Measurements from ENCODE around the gene SPOCK1. TPM values are rescaled to one million over a fixed set of nuclear protein-coding genes. Genes with fewer than 3 reads are reported as not detected.

SPOCK1 gene
- total RNA-seq, 1 experiment from 2014 or later, result 0.27 TPM

- Histone ChIP-seq H3K9me3 (ENCODE audit: control insufficient read depth in 1 of 2, insufficient read depth in 1 of 2, low read depth in 1 of 2, low read length in 2 of 2) (no peaks in the 10 kb centered on the region), H3K4me3 (replicated peaks in 1 of 2; ENCODE audit: low read depth in 1 of 2, low read length in 2 of 2) (no peak overlapping the region), H3K4me1 (ENCODE audit: control insufficient read depth in 1 of 2, insufficient read depth in 2 of 2, low read length in 2 of 2) (no peaks in the 10 kb centered on the region), H3K79me2 (ENCODE audit: insufficient read depth, low read length) (no peaks in the 10 kb centered on the region), H3K27ac (ENCODE audit: low read depth, low read length) (no peak overlapping the region), H3K9me2 (ENCODE audit: insufficient read depth) (no peaks in the 10 kb centered on the region), H2AFZ (ENCODE audit: low read depth, low read length, poor library complexity, severe bottlenecking) (no peak overlapping the region), H3K27me3 (ENCODE audit: insufficient read depth, low read length) (peaks cover 77% of the 10 kb centered on the region), H3K36me3 (ENCODE audit: control insufficient read depth in 1 of 2, insufficient read depth in 2 of 2, low read length in 2 of 2) (no peaks in the 10 kb centered on the region), H3K4me2 (ENCODE audit: low read length) (no peak overlapping the region), H4K20me1 (ENCODE audit: insufficient read depth) (no peaks in the 10 kb centered on the region), H3K9ac (ENCODE audit: low read length) (no peak overlapping the region)
- ChIA-PET RAD21 (ENCODE audit: low non-redundant PET in 1 of 2, low total read pairs in 2 of 2, uncharacterized antibody in 2 of 2, unreplicated experiment in 2 of 2) (no interaction called here), CTCF (no interaction called here), POLR2A (no interaction called here)
- intact Hi-C loops (cut with micrococcal nuclease), result no loop called here
- BruUV-seq (replicated peaks), result no TSS peak
- DNase-seq (ENCODE audit: low read depth, low spot score) (no peak), ATAC-seq (no peak)
- TF ChIP-seq ZBTB33 (IDR thresholded peaks at IDR 0.05; ENCODE audit: extremely low read depth, insufficient replicate concordance, low read length), result no peak
- TF ChIP-seq TCF7L2 (IDR thresholded peaks at IDR 0.05; ENCODE audit: borderline replicate concordance, extremely low read depth, insufficient read depth, insufficient read length), result no peak
- no peak for TF ChIP-seq EZH2 (IDR thresholded peaks at IDR 0.05)
- no peak for TF ChIP-seq SRF (IDR thresholded peaks at IDR 0.05; ENCODE audit: low read depth)
- no peak for TF ChIP-seq ELF1 (IDR thresholded peaks at IDR 0.05; ENCODE audit: borderline replicate concordance, low read depth)
- TF ChIP-seq ZNF274 (IDR thresholded peaks at IDR 0.05; ENCODE audit: low read depth, low read length), result no peak
- TF ChIP-seq POLR2AphosphoS5 (IDR thresholded peaks at IDR 0.05; ENCODE audit: low read depth, low read length), result no peak
- TF ChIP-seq JUND (IDR thresholded peaks at IDR 0.05), result no peak
- TF ChIP-seq CTCF (IDR thresholded peaks at IDR 0.05 in 2 of 3, conservative IDR thresholded peaks at IDR 0.05 in 1 of 3; ENCODE audit: borderline replicate concordance in 1 of 3, insufficient read depth in 1 of 3, low read depth in 2 of 3, low read length in 2 of 3), result no peak
- TF ChIP-seq ZFX (IDR thresholded peaks at IDR 0.05), result no peak
- TF ChIP-seq YY1 (IDR thresholded peaks at IDR 0.05; ENCODE audit: extremely low read depth, insufficient replicate concordance, low read depth, low read length), result no peak
- no peak for TF ChIP-seq EZH2phosphoT487 (IDR thresholded peaks at IDR 0.05; ENCODE audit: borderline replicate concordance)
- no peak for TF ChIP-seq EGR1 (IDR thresholded peaks at IDR 0.05; ENCODE audit: low read depth)
- TF ChIP-seq SP1 (IDR thresholded peaks at IDR 0.05; ENCODE audit: low read depth), result no peak
- TF ChIP-seq FOSL1 (IDR thresholded peaks at IDR 0.05; ENCODE audit: low read depth), result no peak
- TF ChIP-seq POLR2A (IDR thresholded peaks at IDR 0.05; ENCODE audit: borderline replicate concordance, extremely low read depth, insufficient read depth, insufficient read length), result no peak
- TF ChIP-seq RAD21 (IDR thresholded peaks at IDR 0.05; ENCODE audit: low read depth), result no peak
- TF ChIP-seq, protein P1, sequence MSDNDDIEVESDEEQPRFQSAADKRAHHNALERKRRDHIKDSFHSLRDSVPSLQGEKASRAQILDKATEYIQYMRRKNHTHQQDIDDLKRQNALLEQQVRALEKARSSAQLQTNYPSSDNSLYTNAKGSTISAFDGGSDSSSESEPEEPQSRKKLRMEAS (IDR thresholded peaks at IDR 0.05), result no peak
- TF ChIP-seq, protein P2, sequence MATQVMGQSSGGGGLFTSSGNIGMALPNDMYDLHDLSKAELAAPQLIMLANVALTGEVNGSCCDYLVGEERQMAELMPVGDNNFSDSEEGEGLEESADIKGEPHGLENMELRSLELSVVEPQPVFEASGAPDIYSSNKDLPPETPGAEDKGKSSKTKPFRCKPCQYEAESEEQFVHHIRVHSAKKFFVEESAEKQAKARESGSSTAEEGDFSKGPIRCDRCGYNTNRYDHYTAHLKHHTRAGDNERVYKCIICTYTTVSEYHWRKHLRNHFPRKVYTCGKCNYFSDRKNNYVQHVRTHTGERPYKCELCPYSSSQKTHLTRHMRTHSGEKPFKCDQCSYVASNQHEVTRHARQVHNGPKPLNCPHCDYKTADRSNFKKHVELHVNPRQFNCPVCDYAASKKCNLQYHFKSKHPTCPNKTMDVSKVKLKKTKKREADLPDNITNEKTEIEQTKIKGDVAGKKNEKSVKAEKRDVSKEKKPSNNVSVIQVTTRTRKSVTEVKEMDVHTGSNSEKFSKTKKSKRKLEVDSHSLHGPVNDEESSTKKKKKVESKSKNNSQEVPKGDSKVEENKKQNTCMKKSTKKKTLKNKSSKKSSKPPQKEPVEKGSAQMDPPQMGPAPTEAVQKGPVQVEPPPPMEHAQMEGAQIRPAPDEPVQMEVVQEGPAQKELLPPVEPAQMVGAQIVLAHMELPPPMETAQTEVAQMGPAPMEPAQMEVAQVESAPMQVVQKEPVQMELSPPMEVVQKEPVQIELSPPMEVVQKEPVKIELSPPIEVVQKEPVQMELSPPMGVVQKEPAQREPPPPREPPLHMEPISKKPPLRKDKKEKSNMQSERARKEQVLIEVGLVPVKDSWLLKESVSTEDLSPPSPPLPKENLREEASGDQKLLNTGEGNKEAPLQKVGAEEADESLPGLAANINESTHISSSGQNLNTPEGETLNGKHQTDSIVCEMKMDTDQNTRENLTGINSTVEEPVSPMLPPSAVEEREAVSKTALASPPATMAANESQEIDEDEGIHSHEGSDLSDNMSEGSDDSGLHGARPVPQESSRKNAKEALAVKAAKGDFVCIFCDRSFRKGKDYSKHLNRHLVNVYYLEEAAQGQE (IDR thresholded peaks at IDR 0.05; ENCODE audit: low read depth), result no peak
Measured at GRCh38 chr5:137190031-137190430, 309.1 kb downstream of the SPOCK1 start.

Measured in HCT116 (cell line).